Brain microvascular endothelial cell (primary cell): ENCODE measurements around the gene OSBPL5.
A peak's percentile ranks its signal among the peaks of the same experiment; 100 is the strongest.

Experiments
- DNase-seq: peaks from one replicate; pipeline ENCODE4 v3.0.0-alpha.2; 2020
- H3K27ac ChIP-seq: fragments of 250-450 bp; sonication (Bioruptor Pico); 2 replicates; pipeline ENCODE4 v1.5.1; 2020; ENCODE audit warnings: mild to moderate bottlenecking, moderate library complexity
- H3K27me3 ChIP-seq: fragments of 250-450 bp; sonication (Bioruptor Pico); replicated peaks from 2 replicates; pipeline ENCODE4 v1.5.1; 2020; ENCODE audit warnings: mild to moderate bottlenecking
- H3K36me3 ChIP-seq: fragments of 250-450 bp; sonication (Bioruptor Pico); replicated peaks from 2 replicates; pipeline ENCODE4 v1.5.1; 2020; ENCODE audit warnings: mild to moderate bottlenecking
- H3K4me3 ChIP-seq: 2 replicates; pipeline ENCODE4 v1.5.1; 2011; ENCODE audit warnings: low read depth, mild to moderate bottlenecking, control low read depth, low read length, moderate library complexity
- in situ Hi-C: cut with HindIII; loops from 2 replicates; pipeline ENCODE4 v1.10.0; 2017; ENCODE audit warnings: low sequenced_read_pairs, low pct_ligation_motif_present
- TF ChIP-seq, protein P1 (sequence below): IDR thresholded peaks from 2 replicates; pipeline ENCODE4 v1.5.1; 2011; ENCODE audit warnings: low read depth, mild to moderate bottlenecking, moderate library complexity, low read length, control low read depth, inconsistent platforms; ENCODE audit errors: missing control alignments

Gene OSBPL5

DNA sequence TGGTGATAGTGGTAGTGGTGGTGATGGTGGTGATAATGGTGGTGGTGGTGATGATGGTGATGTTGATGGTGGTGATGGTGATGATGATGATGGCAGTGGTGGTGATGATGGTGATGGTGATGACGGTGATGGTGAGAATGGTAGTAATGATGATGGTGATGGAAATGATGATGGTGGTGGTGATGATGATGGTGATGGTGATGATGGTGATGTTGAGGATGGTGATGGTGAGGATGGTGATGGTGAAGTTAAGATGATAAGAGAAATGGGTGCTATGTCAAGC, 41.8 kb upstream of the OSBPL5 start:
- Histone ChIP-seq H3K36me3 (no peaks in the 10 kb centered on the region), H3K4me3 (no peak overlapping the region), H3K27ac (no peak overlapping the region), H3K27me3 (peaks cover 33% of the 10 kb centered on the region)
- TF ChIP-seq, protein P1, sequence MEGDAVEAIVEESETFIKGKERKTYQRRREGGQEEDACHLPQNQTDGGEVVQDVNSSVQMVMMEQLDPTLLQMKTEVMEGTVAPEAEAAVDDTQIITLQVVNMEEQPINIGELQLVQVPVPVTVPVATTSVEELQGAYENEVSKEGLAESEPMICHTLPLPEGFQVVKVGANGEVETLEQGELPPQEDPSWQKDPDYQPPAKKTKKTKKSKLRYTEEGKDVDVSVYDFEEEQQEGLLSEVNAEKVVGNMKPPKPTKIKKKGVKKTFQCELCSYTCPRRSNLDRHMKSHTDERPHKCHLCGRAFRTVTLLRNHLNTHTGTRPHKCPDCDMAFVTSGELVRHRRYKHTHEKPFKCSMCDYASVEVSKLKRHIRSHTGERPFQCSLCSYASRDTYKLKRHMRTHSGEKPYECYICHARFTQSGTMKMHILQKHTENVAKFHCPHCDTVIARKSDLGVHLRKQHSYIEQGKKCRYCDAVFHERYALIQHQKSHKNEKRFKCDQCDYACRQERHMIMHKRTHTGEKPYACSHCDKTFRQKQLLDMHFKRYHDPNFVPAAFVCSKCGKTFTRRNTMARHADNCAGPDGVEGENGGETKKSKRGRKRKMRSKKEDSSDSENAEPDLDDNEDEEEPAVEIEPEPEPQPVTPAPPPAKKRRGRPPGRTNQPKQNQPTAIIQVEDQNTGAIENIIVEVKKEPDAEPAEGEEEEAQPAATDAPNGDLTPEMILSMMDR, result no peak
- in situ Hi-C loops, result no loop called here
- no peak for DNase-seq

DNA sequence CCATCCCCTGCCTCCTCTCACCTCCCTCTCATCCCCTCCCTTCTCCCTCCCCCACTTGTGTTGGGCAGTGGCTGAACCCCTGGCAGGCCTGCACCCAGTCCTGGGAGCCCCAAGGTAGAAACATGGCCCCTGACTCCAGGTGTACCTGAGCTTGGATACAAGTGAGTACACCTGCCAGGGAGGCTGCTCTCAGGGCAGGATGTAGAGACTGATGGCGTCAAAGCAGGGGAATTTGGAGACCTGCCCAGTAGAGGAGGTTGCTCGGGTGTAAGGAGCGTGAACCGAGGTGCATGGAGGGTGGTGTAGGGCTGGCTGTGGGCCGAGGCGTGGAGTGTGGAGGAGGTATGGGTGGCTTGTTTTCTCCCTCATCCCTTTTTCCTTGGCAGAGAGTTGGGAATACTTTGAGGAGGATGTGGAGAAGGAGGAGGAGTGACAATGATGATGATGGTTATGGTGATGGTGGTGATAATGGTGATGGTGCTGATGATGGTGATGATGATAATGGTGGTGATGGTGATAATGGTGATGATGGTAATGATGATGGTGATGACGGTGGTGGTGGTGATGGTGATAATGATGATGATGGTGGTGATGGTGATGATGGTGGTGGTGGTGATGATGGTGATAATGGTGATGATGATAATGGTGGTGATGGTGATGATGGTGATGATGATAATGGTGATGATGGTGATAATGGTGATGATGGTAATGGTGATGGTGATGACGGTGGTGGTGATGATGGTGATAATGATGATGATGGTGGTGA, 41.2 kb upstream of the OSBPL5 start:
- Histone ChIP-seq H3K36me3 (no peaks in the 10 kb centered on the region), H3K4me3 (no peak overlapping the region), H3K27ac (no peak overlapping the region), H3K27me3 (peaks cover 38% of the 10 kb centered on the region)
- TF ChIP-seq, protein P1, result no peak
- no peak for DNase-seq
- in situ Hi-C loops, result no loop called here

DNA sequence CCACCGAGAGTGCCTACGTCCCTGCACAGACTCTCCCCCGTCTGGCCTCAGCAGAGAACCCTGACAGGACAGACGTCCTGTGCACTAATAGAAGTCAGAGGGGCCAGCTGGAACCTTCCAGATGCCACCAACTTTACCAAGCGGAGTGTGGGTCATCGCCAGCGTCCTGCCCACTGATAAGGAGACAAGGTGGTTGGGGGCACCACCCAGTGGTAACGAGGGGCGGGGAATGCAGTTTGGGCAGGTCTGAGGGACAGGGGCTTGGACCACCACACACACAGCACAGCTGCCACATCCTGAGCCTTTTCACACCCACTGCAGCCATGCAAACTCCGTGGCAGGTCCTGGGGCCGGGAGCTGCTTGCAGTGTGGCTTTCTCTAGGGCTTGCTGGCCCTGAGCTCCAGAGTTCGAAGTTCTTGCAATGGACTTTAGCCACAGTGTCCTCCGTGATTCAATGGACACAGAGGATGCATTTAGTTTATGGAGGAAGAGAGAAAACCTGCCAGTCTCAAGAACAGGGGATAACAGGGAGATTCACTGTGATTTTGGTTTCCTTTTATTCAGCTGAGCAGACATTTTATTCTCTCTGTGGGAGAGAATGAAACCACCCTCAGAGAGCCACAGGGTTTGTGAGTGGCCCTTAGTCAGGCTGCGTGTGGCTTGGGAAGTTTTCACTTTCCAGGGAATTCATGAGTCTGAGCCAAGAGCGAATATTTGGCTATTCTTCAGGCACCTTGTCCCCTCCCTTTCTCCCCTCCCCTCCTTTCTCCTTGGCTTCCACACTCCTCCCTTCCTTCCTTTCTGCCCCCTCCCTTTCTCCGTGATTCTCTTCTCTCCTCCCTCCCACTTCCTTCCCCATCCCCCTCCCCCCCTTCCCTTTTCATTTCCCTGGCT, 40.4 kb upstream of the OSBPL5 start:
- Histone ChIP-seq H3K36me3 (no peaks in the 10 kb centered on the region), H3K27ac (no peak overlapping the region), H3K4me3 (no peak overlapping the region), H3K27me3 (peaks cover 45% of the 10 kb centered on the region)
- no peak for DNase-seq
- in situ Hi-C loops, result no loop called here
- TF ChIP-seq, protein P1, result no peak

DNA sequence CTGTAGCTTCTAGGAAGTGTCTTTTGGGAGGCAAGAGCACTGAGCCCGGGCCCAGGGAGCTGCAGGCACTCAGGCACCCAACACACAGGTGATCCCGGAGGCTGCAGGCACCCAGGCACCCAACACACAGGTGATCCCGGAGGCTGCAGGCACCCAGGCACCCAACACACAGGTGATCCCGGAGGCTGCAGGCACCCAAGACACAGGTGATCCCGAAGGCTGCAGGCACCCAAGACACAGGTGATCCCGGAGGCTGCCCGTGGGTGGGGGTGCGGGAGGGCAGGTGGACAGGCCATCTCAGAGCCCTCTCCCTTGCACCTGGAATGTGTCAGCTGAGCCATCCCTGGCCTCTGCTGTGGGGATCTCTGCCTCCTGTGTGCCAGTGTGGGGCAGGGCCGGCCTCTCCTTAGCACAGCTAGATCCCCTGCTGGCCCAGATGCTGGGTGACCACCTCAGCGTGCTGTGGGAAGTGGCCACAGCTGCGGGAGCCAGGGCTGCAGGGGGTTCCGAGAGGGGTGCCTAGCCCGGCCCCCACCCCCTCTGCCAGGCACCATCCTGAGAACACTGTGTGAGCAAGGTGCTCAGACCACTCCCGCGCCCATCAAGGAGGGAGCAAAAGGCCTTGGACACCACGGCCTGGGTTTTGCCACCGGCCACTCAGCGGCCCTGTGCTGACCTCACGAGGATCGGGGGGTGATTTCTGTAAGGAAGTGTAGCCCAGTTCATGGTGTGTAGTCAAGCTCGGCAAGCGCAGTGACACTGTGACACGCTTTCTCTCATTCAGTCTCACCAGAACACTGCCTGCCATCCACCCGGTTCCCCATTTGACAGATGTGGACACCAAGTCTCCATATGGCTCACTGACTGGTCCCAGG, 39.3 kb upstream of the OSBPL5 start:
- H3K27me3 ChIP-seq, result peaks cover 52% of the 10 kb centered on the region
- TF ChIP-seq, protein P1, result no peak
- in situ Hi-C loops, result no loop called here
- no peaks in the 10 kb centered on the region for H3K36me3 ChIP-seq
- DNase-seq, result no peak
- no peak overlapping the region for H3K27ac ChIP-seq
- H3K4me3 ChIP-seq, result no peak overlapping the region

DNA sequence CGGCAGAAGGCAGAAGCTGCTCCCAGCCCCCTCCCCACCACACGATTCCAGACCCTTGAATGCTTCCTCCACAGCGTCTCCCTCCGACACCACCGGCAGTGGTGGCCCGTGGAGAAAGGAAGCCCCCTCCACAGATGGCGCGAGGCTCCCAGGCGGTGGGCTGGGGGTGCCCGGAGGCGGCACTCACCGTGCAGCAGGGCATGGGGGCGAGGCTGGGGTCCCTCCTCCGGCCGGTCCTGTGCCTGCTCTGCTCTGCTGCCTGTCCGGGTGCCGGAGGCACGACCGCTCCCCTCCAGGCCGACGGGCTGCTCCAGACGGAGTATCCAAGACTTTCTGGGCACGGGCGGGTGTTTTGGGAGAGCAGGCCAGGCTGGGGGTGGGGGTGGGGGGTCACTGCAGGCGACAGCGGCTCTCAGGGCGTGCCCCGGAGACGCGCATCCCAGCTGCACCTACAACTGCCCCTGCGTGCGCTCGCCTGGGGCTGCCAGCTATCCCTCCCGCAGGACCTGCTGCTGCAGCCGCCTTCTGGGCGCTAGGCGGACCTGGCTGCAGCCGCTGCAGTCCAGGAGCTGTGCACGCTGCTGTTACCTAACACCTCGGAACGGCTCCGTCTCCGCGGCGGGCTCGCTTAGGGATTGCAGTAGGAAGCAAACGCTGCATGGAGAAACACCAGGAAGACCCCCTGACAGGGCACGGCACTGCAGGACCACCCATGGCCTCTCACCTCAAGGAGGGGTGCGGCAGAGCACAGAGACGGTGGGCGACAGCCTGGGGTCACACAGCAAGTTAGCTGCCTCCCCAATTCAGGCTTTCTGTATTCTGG, 38.3 kb upstream of the OSBPL5 start:
- DNase-seq, result no peak
- H3K27me3 ChIP-seq, result peaks cover 52% of the 10 kb centered on the region
- no peak overlapping the region for H3K4me3 ChIP-seq
- TF ChIP-seq, protein P1, result peak; percentile 15
- in situ Hi-C loops, result no loop called here
- no peak overlapping the region for H3K27ac ChIP-seq
- H3K36me3 ChIP-seq, result no peaks in the 10 kb centered on the region
